GM12878 (cell line): Measurements from ENCODE around the gene PHAF1. TPM values are rescaled to one million over a fixed set of nuclear protein-coding genes. Genes with fewer than 3 reads are reported as not detected.
A peak's percentile ranks its signal among the peaks of the same experiment; 100 is the strongest.

ENCODE experiments used
- ATF2 ChIP-seq: IDR thresholded peaks from 2 replicates; pipeline ENCODE4 v1.6.1; 2012; ENCODE audit warnings: low read length, inconsistent platforms
- ATF3 ChIP-seq: IDR thresholded peaks from 2 replicates; pipeline ENCODE4 v1.6.1; 2011; ENCODE audit warnings: low read depth, mild to moderate bottlenecking, low read length, moderate library complexity, borderline replicate concordance; ENCODE audit errors: extremely low read depth
- BACH1 ChIP-seq: fragments of 450-650 bp; IDR thresholded peaks from 2 replicates; pipeline ENCODE4 v1.6.1; 2017; ENCODE audit warnings: mild to moderate bottlenecking, borderline replicate concordance
- BHLHE40 ChIP-seq, 2 experiments: fragments of 450-650 bp in 1 of 2; IDR thresholded peaks; 2 replicates each; pipeline ENCODE4 v1.6.1; 2011 to 2017; ENCODE audit warnings: low read depth in 2 of 2, borderline replicate concordance in 1 of 2, improper control_type of control experiment in 1 of 2, low read length in 1 of 2, mild to moderate bottlenecking in 1 of 2
- CHD4 ChIP-seq: fragments of 200-600 bp; sonication (generic); IDR thresholded peaks from 2 replicates; pipeline ENCODE4 v1.6.1; 2016; ENCODE audit warnings: mild to moderate bottlenecking
- EZH2 ChIP-seq: IDR thresholded peaks from 2 replicates; pipeline ENCODE4 v1.6.1; 2012; ENCODE audit warnings: low read depth, mild to moderate bottlenecking, control low read depth, inconsistent platforms, low read length, borderline replicate concordance; ENCODE audit not compliant: control insufficient read depth
- HDAC6 ChIP-seq: fragments of 200-600 bp; sonication (generic); IDR thresholded peaks from one replicate; pipeline ENCODE4 v1.8.0; 2017; ENCODE audit warnings: antibody characterized with exemption; ENCODE audit not compliant: unreplicated experiment
- HSF1 ChIP-seq: fragments of 150-350 bp; IDR thresholded peaks from 2 replicates; pipeline ENCODE4 v1.6.1; 2014; ENCODE audit warnings: mild to moderate bottlenecking, low read depth, low read length
- KAT2A ChIP-seq: conservative IDR thresholded peaks from 2 replicates; pipeline ENCODE4 v1.6.1; 2011; ENCODE audit warnings: low read depth, low read length; ENCODE audit not compliant: control insufficient read depth
- KLF5 ChIP-seq: fragments of 450-650 bp; IDR thresholded peaks from 2 replicates; pipeline ENCODE4 v1.6.1; 2014; ENCODE audit warnings: mild to moderate bottlenecking; ENCODE audit not compliant: partially characterized antibody
- MAX ChIP-seq: IDR thresholded peaks from 2 replicates; pipeline ENCODE4 v1.6.1; 2012; ENCODE audit warnings: low read depth, low read length, improper control_type of control experiment
- MLLT1 ChIP-seq: fragments of 450-650 bp; IDR thresholded peaks from 2 replicates; pipeline ENCODE4 v1.6.1; 2016; ENCODE audit warnings: mild to moderate bottlenecking
- NR2F1 ChIP-seq: fragments of 450-650 bp; conservative IDR thresholded peaks from 2 replicates; pipeline ENCODE4 v1.6.1; 2017; ENCODE audit warnings: mild to moderate bottlenecking
- POLR2AphosphoS2 ChIP-seq: IDR thresholded peaks from 2 replicates; pipeline ENCODE4 v1.6.1; 2011; ENCODE audit warnings: low read depth, mild to moderate bottlenecking, low read length, improper control_type of control experiment, moderate library complexity
- SMAD1 ChIP-seq: fragments of 450-650 bp; IDR thresholded peaks from 2 replicates; pipeline ENCODE4 v1.6.1; 2018; ENCODE audit warnings: mild to moderate bottlenecking, low read depth; ENCODE audit not compliant: partially characterized antibody
- SPI1 ChIP-seq: IDR thresholded peaks from 2 replicates; pipeline ENCODE4 v1.6.1; 2011; ENCODE audit warnings: low read depth, mild to moderate bottlenecking, low read length, moderate library complexity, borderline replicate concordance; ENCODE audit not compliant: insufficient read depth
- STAT1 ChIP-seq: fragments of 450-650 bp; conservative IDR thresholded peaks from 2 replicates; pipeline ENCODE4 v1.6.1; 2014; ENCODE audit warnings: antibody characterized with exemption, mild to moderate bottlenecking
- SUPT20H ChIP-seq: IDR thresholded peaks from 2 replicates; pipeline ENCODE4 v1.6.1; 2011; ENCODE audit warnings: low read depth, mild to moderate bottlenecking, low read length, moderate library complexity, borderline replicate concordance; ENCODE audit not compliant: control insufficient read depth
- ZNF687 ChIP-seq: fragments of 450-650 bp; IDR thresholded peaks from 2 replicates; pipeline ENCODE4 v1.6.1; 2017; ENCODE audit warnings: mild to moderate bottlenecking, moderate library complexity
- polyA plus RNA-seq, 11 experiments: library from polyadenylated mRNA; depleted of rRNA in 4 of 11; unstranded in 6 of 11; stranded (reverse) in 5 of 11; fragments of >200 nt; fragmentation: Nextera tagmentation in 4 of 11; fragmentation: Illumina TruSeq in 1 of 11; extraction: Ambion mirVana in 4 of 11; extraction: Trizol in 1 of 11; gene quantifications; 1 replicate in 1 of 11; 2 replicates in 10 of 11; pipeline versions ENCODE4 v1.2.1 to v1.2.3, GENCODE V29; 2011 to 2016; ENCODE audit warnings: inconsistent platforms in 2 of 11, missing spikeins in 2 of 11, low read depth in 1 of 11
- total RNA-seq, 4 experiments: library from RNA; depleted of rRNA in 3 of 4; stranded (reverse); fragments of >200 nt in 3 of 4; fragmentation: Illumina TruSeq in 1 of 4; extraction: Trizol in 1 of 4; gene quantifications; 2 replicates each; pipeline versions ENCODE4 v1.2.1 to v1.2.3, GENCODE V29; 2013 to 2021

Gene PHAF1
- total and polyA plus RNA-seq, 10 of the 15 experiments (the other 5 are each of a cell fraction or from before 2014, with no cell fraction given): 4.5 to 20.9 (median 14.9) TPM

- no peak for TF ChIP-seq ATF2
- TF ChIP-seq BHLHE40 (IDR thresholded peaks at IDR 0.05; ENCODE audit: borderline replicate concordance in 1 of 2, low read depth in 2 of 2, low read length in 1 of 2): peak; percentile 13 to 80; a peak in 3 of 4 replicates
- no peak for TF ChIP-seq KAT2A
- no peak for TF ChIP-seq SUPT20H
- TF ChIP-seq MLLT1: no peak
- no peak for TF ChIP-seq EZH2
- no peak for TF ChIP-seq SPI1
- TF ChIP-seq ZNF687: no peak
- no peak for TF ChIP-seq CHD4
- TF ChIP-seq MAX: peak; percentile 20
- TF ChIP-seq STAT1: peak; percentile 75; the same call in 1 of the 2 replicates
- peak; percentile 89; the same call in 1 of the 2 replicates for TF ChIP-seq ATF3
- peak; percentile 29 for TF ChIP-seq KLF5
- no peak for TF ChIP-seq NR2F1
- no peak for TF ChIP-seq SMAD1
- peak; percentile 68; the same call in 1 of the 2 replicates for TF ChIP-seq POLR2AphosphoS2
- TF ChIP-seq HSF1: 0 out of 2 replicates have a peak, but pooled peaks have one; percentile 68
- TF ChIP-seq HDAC6: no peak
- no peak for TF ChIP-seq BACH1
Observed at GRCh38 chr16:67109407-67110135, at the start of gene PHAF1 (continued).
